K562 treated with DMSO at 1 percent for 4 hours (cell line): ENCODE data around the gene ENSA. TPM values are rescaled to one million over a fixed set of nuclear protein-coding genes. Genes with fewer than 3 reads are reported as not detected.

Experiments used
- total RNA-seq: library from RNA; unstranded; fragments of 300-600 nt; gene quantifications from 2 replicates; pipeline ENCODE4 v1.2.3, GENCODE V29; 2022; ENCODE audit not compliant: insufficient read depth

Gene ENSA, protein sequence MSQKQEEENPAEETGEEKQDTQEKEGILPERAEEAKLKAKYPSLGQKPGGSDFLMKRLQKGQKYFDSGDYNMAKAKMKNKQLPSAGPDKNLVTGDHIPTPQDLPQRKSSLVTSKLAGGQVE
- 111 and 130 TPM in 2 replicates for total RNA-seq

DNA sequence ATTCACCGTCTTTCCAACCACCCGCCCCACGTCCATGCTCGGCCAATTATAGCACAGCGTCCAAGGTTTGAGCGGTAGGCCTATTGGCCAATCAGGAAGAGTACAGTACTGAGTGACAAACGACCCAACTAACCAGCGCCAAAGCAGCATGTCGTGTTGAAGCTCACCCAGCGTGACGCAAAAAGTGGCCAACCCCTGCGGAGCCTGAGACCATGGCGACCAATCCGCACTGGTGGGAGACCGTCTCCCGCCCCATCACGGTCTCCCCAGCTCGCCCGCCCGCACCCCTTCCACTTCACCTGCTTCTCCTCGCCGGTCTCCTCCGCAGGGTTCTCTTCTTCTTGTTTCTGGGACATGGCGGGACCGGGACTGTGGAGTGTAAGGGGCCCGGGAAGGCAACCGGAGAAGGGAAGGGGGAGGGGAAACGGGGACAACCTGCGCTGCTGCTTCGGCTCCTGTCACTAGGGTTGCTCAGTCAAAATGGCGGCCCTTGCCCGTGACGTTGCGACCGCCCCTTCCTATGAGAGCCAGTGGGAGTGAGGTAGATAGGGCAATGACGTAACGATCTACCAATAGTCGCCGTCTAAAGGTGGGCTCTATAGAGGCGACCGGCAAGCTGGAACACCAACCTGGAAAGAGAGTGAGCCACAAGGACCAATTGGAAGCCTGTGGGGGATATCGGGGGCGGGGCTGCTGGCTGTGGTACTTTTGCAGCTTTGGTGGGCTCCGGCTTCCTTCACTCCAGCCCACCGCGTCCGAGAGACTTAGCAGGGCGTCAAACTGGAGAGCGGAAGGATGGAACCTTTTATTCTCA, at the start of gene ENSA:
Gene ENSA (minus strand): TSS at position 498 of the 814 bp plus-strand sequence. CDS start 142 bp downstream, at position 356.

DNA sequence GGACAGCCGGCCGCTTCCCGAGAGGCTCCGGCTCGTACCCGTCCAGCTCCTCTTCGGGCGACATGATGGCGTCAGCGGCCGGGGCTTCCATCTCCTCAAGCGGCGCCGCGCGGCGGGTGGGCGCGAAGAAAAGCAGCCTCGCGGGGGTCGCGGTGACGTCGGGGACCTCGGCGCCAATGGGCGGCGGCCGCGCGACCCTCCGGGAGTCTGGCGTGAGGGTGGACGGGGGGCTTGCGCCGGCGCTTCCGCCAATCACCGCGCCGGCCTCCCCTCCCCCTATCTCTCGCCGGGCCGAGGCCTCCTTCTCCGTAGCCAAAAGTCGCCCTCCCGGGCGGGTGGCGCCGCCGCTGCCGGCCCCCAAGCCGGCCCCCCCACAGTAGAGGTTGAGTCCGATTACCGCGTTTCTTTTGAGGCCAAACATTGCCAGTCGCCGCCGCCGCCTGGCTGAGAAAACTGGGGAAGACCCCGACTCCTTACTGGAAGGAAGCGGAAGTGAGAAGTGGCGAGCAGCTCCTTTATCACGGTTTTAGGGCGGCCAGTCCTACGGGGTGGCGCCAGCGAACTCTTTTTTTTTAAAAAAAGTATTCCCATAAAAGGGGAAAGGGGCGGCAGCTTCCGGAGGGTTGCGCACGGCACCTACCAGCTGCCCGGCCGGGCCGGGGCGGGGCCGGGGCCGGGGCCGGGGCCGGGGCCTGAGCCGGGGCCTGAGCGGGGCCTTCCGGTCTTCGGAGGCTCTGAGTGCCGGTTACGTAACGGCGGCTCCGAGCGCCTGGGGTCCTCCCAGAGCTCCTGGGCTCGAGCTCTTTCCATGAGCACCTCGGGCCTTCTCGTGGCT, 50.1 kb downstream of the ENSA start, which contains the start of gene MCL1:
Gene MCL1 (minus strand): TSS at position 501 of the 835 bp plus-strand sequence. CDS start 80 bp downstream, at position 421.

Other genes with a start within 250 kb of the ENSA start
- gene TARS2, start 142.2 kb downstream of the ENSA start, total RNA-seq: 34.7 and 38.4 TPM in 2 replicates
- gene ECM1, start 121.5 kb downstream of the ENSA start, total RNA-seq: 26.4 and 30.9 TPM in 2 replicates
- gene FALEC, start 113.9 kb downstream of the ENSA start, total RNA-seq: not detected in 2 replicates
- 93.6 and 103 TPM in 2 replicates for gene ADAMTSL4, start 80.2 kb downstream of the ENSA start, total RNA-seq
- gene MCL1, start 50.0 kb downstream of the ENSA start, total RNA-seq: 73.3 and 79.0 TPM in 2 replicates
- gene GOLPH3L, start 67.5 kb upstream of the ENSA start, total RNA-seq: 14.2 and 19.6 TPM in 2 replicates
- not detected in 2 replicates for gene HORMAD1, start 91.3 kb upstream of the ENSA start, total RNA-seq
- 16.7 and 27.0 TPM in 2 replicates for gene CTSS, start 136.2 kb upstream of the ENSA start, total RNA-seq
- gene CTSK, start 178.6 kb upstream of the ENSA start, total RNA-seq: 8.9 and 10.8 TPM in 2 replicates
- 15.9 and 17.5 TPM in 2 replicates for gene ARNT, start 247.0 kb upstream of the ENSA start, total RNA-seq